ENCODE data around the gene AIRE. TPM values are rescaled to one million over a fixed set of nuclear protein-coding genes. Genes with fewer than 3 reads are reported as not detected.

AIRE gene
- total and polyA plus RNA-seq, 2 of the 13 experiments (the other 11 are each of a cell fraction or from before 2014, with no cell fraction given): not detected

- no peak for TF ChIP-seq ZNF337 (CRISPR knock-in tag; IDR thresholded peaks at IDR 0.05; ENCODE audit: borderline replicate concordance, low read depth)
- TF ChIP-seq, protein P1, sequence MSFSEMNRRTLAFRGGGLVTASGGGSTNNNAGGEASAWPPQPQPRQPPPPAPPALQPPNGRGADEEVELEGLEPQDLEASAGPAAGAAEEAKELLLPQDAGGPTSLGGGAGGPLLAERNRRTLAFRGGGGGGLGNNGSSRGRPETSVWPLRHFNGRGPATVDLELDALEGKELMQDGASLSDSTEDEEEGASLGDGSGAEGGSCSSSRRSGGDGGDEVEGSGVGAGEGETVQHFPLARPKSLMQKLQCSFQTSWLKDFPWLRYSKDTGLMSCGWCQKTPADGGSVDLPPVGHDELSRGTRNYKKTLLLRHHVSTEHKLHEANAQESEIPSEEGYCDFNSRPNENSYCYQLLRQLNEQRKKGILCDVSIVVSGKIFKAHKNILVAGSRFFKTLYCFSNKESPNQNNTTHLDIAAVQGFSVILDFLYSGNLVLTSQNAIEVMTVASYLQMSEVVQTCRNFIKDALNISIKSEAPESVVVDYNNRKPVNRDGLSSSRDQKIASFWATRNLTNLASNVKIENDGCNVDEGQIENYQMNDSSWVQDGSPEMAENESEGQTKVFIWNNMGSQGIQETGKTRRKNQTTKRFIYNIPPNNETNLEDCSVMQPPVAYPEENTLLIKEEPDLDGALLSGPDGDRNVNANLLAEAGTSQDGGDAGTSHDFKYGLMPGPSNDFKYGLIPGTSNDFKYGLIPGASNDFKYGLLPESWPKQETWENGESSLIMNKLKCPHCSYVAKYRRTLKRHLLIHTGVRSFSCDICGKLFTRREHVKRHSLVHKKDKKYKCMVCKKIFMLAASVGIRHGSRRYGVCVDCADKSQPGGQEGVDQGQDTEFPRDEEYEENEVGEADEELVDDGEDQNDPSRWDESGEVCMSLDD (CRISPR knock-in tag; IDR thresholded peaks at IDR 0.05; ENCODE audit: borderline replicate concordance): no peak
These were observed 18.4 kb downstream of the AIRE start (continued) for GRCh38 chr21:44304011-44304616.

GRCh38 chr21:44304877-44305293, 19.2 kb downstream of the AIRE start:
- peak; percentile 15 for FAIRE-seq
- intact Hi-C loops (cut with micrococcal nuclease; ENCODE audit: unreplicated experiment): loop anchor here (10.0 kb wide), 1 partner anchor 180 kb away; no protein-coding TSS in a partner anchor
- ChIA-PET CTCF (ENCODE audit: low intra/inter-chr PET ratio, low total read pairs) (no interaction called here), POLR2A (interaction anchor here (4.1 kb wide), 1 partner anchor 34 kb away, joined by 27 read pairs; the partner anchor contains the start of gene CFAP410)
- peaks cover 48% of the 10 kb centered on the region for H3K4me1 ChIP-seq (ENCODE audit: insufficient read depth, low read length)
- H3K4me3 ChIP-seq (replicated peaks in 1 of 3; ENCODE audit: insufficient read depth in 1 of 3, low read depth in 2 of 3, low read length in 3 of 3): no peak overlapping the region
- H3K36me3 ChIP-seq (replicated peaks in 1 of 2; ENCODE audit: control insufficient read depth in 1 of 2, insufficient read depth in 2 of 2, low read length in 2 of 2): peaks cover 5 to 29% of the 10 kb centered on the region in 2 experiments; a peak in 4 of 5 replicates
- peak; percentile 38 for DNase-seq (ENCODE audit: low spot score)
- H3K9ac ChIP-seq (ENCODE audit: insufficient read depth, low read depth, low read length): no peak overlapping the region
- H2AFZ ChIP-seq (ENCODE audit: low read length): no peak overlapping the region
- 68% methylated on average over 3 of the region's 8 CpGs for WGBS (ENCODE audit: low lambda C conversion rate)
- H3K27ac ChIP-seq (ENCODE audit: extremely low read length, insufficient read depth, low read length): peak overlapping the region; percentile 87
- H3K27me3 ChIP-seq (ENCODE audit: control insufficient read depth in 1 of 2, insufficient read depth in 2 of 2, low read length in 2 of 2): no peaks in the 10 kb centered on the region
- peaks cover 19% of the 10 kb centered on the region; the same call in 1 of the 2 replicates for H4K20me1 ChIP-seq (ENCODE audit: insufficient read depth, low read length)
- peak overlapping the region; percentile 97 for H3K4me2 ChIP-seq (ENCODE audit: low read depth, low read length)
- in situ Hi-C loops (cut with HindIII; ENCODE audit: extremely low pct_ligation_motif_present, low pct_unique_long_range_greater_than_20kb): loop anchor here (5.0 kb wide), 1 partner anchor 32 kb away; the partner anchor contains the start of gene CFAP410
- peak; percentile 30 for ATAC-seq
- BruUV-seq (replicated peaks): no TSS peak
- H3K9me3 ChIP-seq (ENCODE audit: low read length): no peaks in the 10 kb centered on the region
- H3K79me2 ChIP-seq (ENCODE audit: insufficient read depth, low read length): peaks cover 31% of the 10 kb centered on the region
- TF ChIP-seq ZNF263 (CRISPR knock-in tag; IDR thresholded peaks at IDR 0.05): 0 out of 2 replicates have a peak, but pooled peaks have one; percentile 26
- TF ChIP-seq AKAP8 (CRISPR knock-in tag; IDR thresholded peaks at IDR 0.05): peak; percentile 28
- 0 out of 4 replicates have a peak, but pooled peaks of 1 of the 2 experiments have one; percentile 6 for TF ChIP-seq HMGXB4 (CRISPR knock-in tag; IDR thresholded peaks at IDR 0.05; ENCODE audit: borderline replicate concordance in 1 of 2, low read depth in 1 of 2)
- TF ChIP-seq, protein P2, sequence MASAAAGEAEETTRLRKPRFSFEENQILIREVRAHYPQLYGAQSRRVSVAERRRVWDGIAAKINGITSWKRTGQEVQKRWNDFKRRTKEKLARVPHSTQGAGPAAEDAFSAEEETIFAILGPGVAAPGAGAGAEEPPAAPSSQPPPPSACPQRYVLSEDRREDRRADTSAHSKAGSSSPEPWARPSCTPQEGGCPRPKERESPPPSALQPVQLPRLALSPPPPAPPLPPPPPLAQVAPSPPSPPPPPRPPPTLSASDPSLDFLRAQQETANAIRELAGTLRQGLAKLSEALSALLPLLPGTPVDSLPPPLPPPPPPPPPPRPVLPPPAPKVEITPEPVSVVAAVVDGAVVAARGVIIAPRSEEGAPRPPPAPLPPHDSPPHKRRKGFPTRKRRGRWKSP (CRISPR knock-in tag; IDR thresholded peaks at IDR 0.05): no peak
- TF ChIP-seq, protein P3, sequence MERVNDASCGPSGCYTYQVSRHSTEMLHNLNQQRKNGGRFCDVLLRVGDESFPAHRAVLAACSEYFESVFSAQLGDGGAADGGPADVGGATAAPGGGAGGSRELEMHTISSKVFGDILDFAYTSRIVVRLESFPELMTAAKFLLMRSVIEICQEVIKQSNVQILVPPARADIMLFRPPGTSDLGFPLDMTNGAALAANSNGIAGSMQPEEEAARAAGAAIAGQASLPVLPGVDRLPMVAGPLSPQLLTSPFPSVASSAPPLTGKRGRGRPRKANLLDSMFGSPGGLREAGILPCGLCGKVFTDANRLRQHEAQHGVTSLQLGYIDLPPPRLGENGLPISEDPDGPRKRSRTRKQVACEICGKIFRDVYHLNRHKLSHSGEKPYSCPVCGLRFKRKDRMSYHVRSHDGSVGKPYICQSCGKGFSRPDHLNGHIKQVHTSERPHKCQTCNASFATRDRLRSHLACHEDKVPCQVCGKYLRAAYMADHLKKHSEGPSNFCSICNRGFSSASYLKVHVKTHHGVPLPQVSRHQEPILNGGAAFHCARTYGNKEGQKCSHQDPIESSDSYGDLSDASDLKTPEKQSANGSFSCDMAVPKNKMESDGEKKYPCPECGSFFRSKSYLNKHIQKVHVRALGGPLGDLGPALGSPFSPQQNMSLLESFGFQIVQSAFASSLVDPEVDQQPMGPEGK (CRISPR knock-in tag; IDR thresholded peaks at IDR 0.05): peak; percentile 49; the same call in 1 of the 2 replicates
- no peak for TF ChIP-seq ADNP (CRISPR knock-in tag; IDR thresholded peaks at IDR 0.05)
- TF ChIP-seq, protein P4, sequence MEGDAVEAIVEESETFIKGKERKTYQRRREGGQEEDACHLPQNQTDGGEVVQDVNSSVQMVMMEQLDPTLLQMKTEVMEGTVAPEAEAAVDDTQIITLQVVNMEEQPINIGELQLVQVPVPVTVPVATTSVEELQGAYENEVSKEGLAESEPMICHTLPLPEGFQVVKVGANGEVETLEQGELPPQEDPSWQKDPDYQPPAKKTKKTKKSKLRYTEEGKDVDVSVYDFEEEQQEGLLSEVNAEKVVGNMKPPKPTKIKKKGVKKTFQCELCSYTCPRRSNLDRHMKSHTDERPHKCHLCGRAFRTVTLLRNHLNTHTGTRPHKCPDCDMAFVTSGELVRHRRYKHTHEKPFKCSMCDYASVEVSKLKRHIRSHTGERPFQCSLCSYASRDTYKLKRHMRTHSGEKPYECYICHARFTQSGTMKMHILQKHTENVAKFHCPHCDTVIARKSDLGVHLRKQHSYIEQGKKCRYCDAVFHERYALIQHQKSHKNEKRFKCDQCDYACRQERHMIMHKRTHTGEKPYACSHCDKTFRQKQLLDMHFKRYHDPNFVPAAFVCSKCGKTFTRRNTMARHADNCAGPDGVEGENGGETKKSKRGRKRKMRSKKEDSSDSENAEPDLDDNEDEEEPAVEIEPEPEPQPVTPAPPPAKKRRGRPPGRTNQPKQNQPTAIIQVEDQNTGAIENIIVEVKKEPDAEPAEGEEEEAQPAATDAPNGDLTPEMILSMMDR (CRISPR knock-in tag; IDR thresholded peaks at IDR 0.05): peak; percentile 82

All from HepG2 (cell line).